Activated B cell treated with CpG ODN at 0.5 μM for 24 hours (primary cell): Measurements from ENCODE around the gene GXYLT2. TPM values are rescaled to one million over a fixed set of nuclear protein-coding genes. Genes with fewer than 3 reads are reported as not detected.

Source experiments
- ATAC-seq: fragments of 200-7000 bp; cut with Tn5 transposase; one replicate; pipeline ENCODE4 v1.10.0; 2021; ENCODE audit warnings: low read depth, mild to moderate bottlenecking, moderate library complexity
- CTCF ChIA-PET: fragments of 350-600 bp; sonication (Branson Sonifier 250); formaldehyde crosslinking; loops from one replicate; lab custom pipeline; 2021; ENCODE audit warnings: antibody characterized with exemption; lab: Charles Lee
- POLR2A ChIA-PET: fragments of 350-600 bp; sonication (Branson Sonifier 250); formaldehyde crosslinking; loops from one replicate; lab custom pipeline; 2021; ENCODE audit warnings: antibody characterized with exemption; lab: Charles Lee
- DNase-seq: peaks from one replicate; pipeline ENCODE4 v3.0.0; 2022
- H3K27ac Mint-ChIP-seq: one replicate; pipeline ENCODE4 v1.8.0; 2020; ENCODE audit warnings: mixed read lengths
- H3K27me3 Mint-ChIP-seq: one replicate; pipeline ENCODE4 v1.8.0; 2021; ENCODE audit warnings: mixed read lengths
- H3K36me3 Mint-ChIP-seq: one replicate; pipeline ENCODE4 v1.8.0; 2021; ENCODE audit warnings: low read depth, mixed read lengths
- H3K4me1 Mint-ChIP-seq: one replicate; pipeline ENCODE4 v1.8.0; 2021; ENCODE audit warnings: mixed read lengths
- H3K4me3 Mint-ChIP-seq: one replicate; pipeline ENCODE4 v1.8.0; 2020; ENCODE audit warnings: mild to moderate bottlenecking, mixed read lengths
- H3K9me3 Mint-ChIP-seq: one replicate; pipeline ENCODE4 v1.8.0; 2020; ENCODE audit warnings: mixed read lengths
- intact Hi-C: fragments of 100-400 bp; cut with micrococcal nuclease; formaldehyde crosslinking; loops from one replicate; pipeline ENCODE4 v1.15.1; 2024
- total RNA-seq: library from RNA; stranded (reverse); gene quantifications from 2 replicates; pipeline ENCODE4 v1.2.3, GENCODE V29; 2022
- TF ChIP-seq, protein P1 (sequence below): fragments of 200-600 bp; IDR thresholded peaks from one replicate; pipeline ENCODE4 v1.8.0; 2022; ENCODE audit warnings: antibody characterized with exemption, mild to moderate bottlenecking

The GXYLT2 gene
- total RNA-seq, 1 donor from 2014 or later = not detected

DNA sequence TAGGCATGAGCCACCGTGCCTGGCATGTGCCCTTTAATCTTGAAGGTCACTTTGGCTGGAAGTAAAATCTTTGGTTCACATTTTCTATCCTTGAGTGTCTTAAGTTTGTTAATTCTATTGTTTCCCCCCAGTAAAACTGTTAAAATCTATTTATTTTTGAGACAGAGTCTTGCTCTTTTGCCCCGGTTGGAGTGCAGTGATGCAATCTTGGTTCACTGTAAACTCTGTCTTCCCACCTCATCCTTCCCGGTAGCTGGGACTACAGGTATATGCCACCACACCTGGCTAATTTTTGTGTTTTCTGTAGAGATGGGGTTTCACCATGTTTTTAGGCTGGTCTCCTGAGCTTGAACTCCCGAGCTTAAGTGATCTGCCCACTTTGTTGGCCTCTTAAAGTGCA is 116.5 kb downstream of the GXYLT2 start:
- no peaks in the 10 kb centered on the region for H3K27me3 Mint-ChIP-seq
- no peak overlapping the region for H3K4me3 Mint-ChIP-seq
- no peak for DNase-seq
- peaks cover 50% of the 10 kb centered on the region for H3K4me1 Mint-ChIP-seq
- no peaks in the 10 kb centered on the region for H3K9me3 Mint-ChIP-seq
- TF ChIP-seq, protein P1, sequence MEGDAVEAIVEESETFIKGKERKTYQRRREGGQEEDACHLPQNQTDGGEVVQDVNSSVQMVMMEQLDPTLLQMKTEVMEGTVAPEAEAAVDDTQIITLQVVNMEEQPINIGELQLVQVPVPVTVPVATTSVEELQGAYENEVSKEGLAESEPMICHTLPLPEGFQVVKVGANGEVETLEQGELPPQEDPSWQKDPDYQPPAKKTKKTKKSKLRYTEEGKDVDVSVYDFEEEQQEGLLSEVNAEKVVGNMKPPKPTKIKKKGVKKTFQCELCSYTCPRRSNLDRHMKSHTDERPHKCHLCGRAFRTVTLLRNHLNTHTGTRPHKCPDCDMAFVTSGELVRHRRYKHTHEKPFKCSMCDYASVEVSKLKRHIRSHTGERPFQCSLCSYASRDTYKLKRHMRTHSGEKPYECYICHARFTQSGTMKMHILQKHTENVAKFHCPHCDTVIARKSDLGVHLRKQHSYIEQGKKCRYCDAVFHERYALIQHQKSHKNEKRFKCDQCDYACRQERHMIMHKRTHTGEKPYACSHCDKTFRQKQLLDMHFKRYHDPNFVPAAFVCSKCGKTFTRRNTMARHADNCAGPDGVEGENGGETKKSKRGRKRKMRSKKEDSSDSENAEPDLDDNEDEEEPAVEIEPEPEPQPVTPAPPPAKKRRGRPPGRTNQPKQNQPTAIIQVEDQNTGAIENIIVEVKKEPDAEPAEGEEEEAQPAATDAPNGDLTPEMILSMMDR = no peak
- POLR2A ChIA-PET = no interaction called here
- peaks cover 80% of the 10 kb centered on the region for H3K36me3 Mint-ChIP-seq
- intact Hi-C loops = no loop called here
- no peak overlapping the region for H3K27ac Mint-ChIP-seq
- no peak for ATAC-seq
- CTCF ChIA-PET = no interaction called here

DNA sequence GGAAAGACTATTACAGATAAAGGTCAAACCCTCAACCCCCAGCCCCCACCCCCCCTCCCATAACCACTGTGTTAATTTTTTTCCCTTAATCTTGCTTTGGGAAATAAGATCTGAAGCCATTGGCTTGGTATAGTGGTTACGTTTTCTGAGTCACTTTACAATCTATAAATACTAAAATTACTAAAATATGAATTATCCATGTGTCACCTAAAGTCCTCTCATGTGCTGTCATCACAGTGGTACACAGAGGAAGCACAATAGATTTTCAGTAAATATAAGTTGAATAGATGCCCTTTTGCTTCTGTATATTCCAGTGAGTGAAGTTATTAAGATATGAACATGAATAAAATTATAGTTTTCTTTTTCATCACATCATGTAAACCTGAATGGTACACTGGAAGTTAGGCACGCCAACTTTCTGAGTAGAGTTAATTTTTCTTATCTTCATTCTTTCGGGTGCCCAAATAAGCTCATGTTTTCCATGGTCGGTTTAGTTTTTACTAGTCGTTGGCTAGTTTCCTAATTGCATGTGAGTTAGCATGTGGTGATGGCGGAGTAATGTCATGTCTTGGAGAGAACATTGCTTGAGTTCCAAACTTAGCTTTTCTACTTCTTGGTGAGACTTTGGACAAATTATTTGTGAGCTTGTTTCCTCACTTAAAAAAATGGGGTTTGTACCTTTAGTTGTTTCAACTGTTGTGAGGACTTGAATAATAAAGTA is 120.3 kb downstream of the GXYLT2 start:
- CTCF ChIA-PET = no interaction called here
- no peak overlapping the region for H3K27ac Mint-ChIP-seq

DNA sequence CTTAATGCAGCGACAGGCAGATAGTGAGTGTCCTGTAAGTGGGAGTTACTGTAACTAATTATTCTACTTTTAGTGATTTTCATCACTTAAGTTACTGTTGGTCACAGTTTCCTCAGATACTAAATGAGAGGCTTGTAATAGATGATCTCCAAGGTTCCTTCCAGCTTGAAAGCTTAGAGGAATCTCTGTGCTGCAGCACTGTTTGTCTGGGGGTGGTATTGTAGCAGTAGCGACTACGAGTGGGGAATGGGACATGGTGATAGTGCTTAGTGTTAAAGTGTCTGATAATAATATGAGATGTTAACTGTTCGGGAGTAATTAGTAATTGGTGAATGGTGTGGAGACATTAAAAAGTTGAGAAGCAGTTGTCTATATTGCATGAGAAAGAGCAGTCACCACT is 121.2 kb downstream of the GXYLT2 start:
- CTCF ChIA-PET = no interaction called here
- H3K27me3 Mint-ChIP-seq = no peaks in the 10 kb centered on the region
- DNase-seq (no peak), ATAC-seq (no peak)
- no peak overlapping the region for H3K4me3 Mint-ChIP-seq
- intact Hi-C loops = no loop called here
- H3K27ac Mint-ChIP-seq = no peak overlapping the region
- peaks cover 50% of the 10 kb centered on the region for H3K4me1 Mint-ChIP-seq
- peaks cover 72% of the 10 kb centered on the region for H3K36me3 Mint-ChIP-seq
- TF ChIP-seq, protein P1 = no peak
- POLR2A ChIA-PET = interaction anchor here (0.5 kb wide), 1 partner anchor 7 kb away, joined by 5 read pairs; no protein-coding TSS in a partner anchor
- no peaks in the 10 kb centered on the region for H3K9me3 Mint-ChIP-seq

More for the DNA sequence above, 120.3 kb downstream of the GXYLT2 start:
- no peak for DNase-seq
- H3K36me3 Mint-ChIP-seq = peaks cover 80% of the 10 kb centered on the region
- no peaks in the 10 kb centered on the region for H3K9me3 Mint-ChIP-seq
- H3K4me3 Mint-ChIP-seq = no peak overlapping the region
- H3K27me3 Mint-ChIP-seq = no peaks in the 10 kb centered on the region
- peaks cover 47% of the 10 kb centered on the region for H3K4me1 Mint-ChIP-seq
- TF ChIP-seq, protein P1 = no peak
- POLR2A ChIA-PET = interaction anchor here (0.5 kb wide), 1 partner anchor 8 kb away, joined by 5 read pairs; no protein-coding TSS in a partner anchor
- no peak for ATAC-seq
- intact Hi-C loops = no loop called here

DNA sequence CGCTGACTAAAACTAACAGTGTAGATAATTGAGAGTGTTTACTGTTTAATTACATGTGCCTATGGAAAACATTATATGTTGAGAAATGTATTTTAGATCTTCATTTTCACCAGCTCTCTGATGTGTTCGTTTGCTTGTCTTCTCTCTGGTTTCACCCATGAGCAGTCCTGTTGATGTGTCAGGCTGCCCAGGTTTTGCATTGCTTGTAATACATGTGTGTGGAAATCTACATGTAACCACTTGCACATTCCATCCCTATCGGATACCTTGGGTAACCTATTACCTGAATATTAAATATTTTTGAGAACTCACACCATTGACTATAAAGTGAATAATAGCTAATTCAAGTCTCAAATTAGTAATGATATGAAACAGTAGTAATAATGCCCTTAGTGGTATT is 121.9 kb downstream of the GXYLT2 start:
- TF ChIP-seq, protein P1 = no peak
- ATAC-seq (no peak), DNase-seq (no peak)
- H3K27ac Mint-ChIP-seq = no peak overlapping the region
- intact Hi-C loops = no loop called here
- H3K4me3 Mint-ChIP-seq = no peak overlapping the region
- no peaks in the 10 kb centered on the region for H3K9me3 Mint-ChIP-seq
- CTCF ChIA-PET = no interaction called here
- H3K27me3 Mint-ChIP-seq = no peaks in the 10 kb centered on the region
- POLR2A ChIA-PET = no interaction called here
- peaks cover 49% of the 10 kb centered on the region for H3K4me1 Mint-ChIP-seq
- H3K36me3 Mint-ChIP-seq = peaks cover 67% of the 10 kb centered on the region

DNA sequence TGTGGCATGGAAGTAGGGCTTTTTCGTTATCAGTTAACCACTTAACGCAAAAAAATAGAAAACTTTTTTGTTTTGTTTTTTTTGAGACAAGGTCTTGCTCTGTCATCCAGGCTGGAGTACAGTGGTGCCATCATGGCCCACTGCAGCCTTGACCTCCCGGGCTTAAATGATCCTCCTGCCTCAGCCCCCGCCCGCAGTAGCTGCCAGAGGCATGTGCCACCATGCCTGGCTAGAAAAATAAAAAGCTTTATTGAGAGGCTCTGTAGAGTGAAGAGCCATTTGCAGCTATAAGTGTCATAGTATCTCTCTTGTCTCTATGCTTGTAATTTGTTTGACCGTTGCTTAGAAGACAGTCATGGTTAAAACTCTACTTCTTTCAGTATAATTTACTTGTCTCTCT is 122.3 kb downstream of the GXYLT2 start:
- no peak overlapping the region for H3K27ac Mint-ChIP-seq
- no peak overlapping the region for H3K4me3 Mint-ChIP-seq
- ChIA-PET CTCF (no interaction called here), POLR2A (no interaction called here)
- H3K27me3 Mint-ChIP-seq = no peaks in the 10 kb centered on the region
- DNase-seq = no peak
- ATAC-seq = no peak
- peaks cover 51% of the 10 kb centered on the region for H3K4me1 Mint-ChIP-seq
- TF ChIP-seq, protein P1 = no peak
- intact Hi-C loops = no loop called here
- H3K9me3 Mint-ChIP-seq = no peaks in the 10 kb centered on the region
- H3K36me3 Mint-ChIP-seq = peaks cover 66% of the 10 kb centered on the region
